GM18520 (cell line): ENCODE measurements around the gene CD81.
"Not testable (repeated sequence)": the region's sequence is repeated elsewhere in the genome, so short reads cannot be mapped to it uniquely, and the experiment has no call there.

Experiments used
- ATAC-seq: cut with Tn5 transposase; IDR thresholded peaks from one replicate; pipeline ENCODE4 v1.9.1; 2021; ENCODE audit not compliant: unreplicated experiment

The CD81 gene

DNA sequence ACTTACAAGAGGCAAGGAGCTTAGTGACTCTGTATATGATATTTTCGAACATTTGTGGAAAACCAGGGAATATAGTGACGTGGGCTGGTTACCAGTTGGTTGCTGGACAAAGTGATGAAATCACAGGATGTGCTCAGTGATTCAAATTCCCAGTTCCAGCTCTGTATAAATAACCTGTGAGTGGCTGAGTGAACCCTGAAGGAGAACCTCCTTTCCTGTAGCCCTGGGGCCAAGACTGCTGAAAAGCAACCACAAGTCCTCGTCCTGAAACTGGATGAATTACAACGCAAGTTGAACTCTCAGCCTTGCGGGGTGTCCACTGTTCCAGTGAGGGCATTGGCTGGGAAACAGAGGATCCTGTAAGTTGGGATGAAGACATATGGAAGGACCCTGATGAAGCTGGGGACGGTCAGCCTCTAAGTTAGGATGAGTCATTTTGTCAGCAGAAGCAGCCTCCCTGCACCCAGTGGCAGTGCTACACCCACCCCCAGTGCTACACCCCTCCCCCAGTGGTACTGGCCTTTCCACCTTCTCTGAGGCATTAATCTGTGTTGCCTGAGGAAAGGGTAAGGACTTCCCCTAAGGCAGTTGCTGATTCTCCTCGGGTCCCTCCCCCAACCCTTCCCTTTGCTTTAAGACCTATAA, 22.0 kb upstream of the CD81 start:
- ATAC-seq, result no peak

DNA sequence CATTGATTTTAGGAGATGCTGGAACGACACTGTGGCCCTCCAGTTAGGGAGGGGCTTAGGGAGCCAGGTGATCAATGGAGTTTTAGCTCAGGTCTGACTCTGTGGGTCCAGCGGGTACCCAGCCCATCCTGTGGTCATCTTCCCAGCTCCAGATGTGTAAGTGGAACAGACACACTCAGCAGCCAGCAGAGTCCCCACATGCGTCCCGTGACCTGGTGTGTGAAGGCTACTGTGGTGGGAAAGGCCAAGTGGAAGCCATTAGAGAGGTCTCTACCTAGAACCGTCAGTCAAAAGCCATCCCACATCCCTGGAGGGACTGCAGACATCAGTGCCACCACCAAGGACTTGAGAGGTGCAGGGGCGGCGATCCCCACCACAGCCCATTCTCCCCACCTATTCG, 19.9 kb upstream of the CD81 start:
- ATAC-seq, result no peak

DNA sequence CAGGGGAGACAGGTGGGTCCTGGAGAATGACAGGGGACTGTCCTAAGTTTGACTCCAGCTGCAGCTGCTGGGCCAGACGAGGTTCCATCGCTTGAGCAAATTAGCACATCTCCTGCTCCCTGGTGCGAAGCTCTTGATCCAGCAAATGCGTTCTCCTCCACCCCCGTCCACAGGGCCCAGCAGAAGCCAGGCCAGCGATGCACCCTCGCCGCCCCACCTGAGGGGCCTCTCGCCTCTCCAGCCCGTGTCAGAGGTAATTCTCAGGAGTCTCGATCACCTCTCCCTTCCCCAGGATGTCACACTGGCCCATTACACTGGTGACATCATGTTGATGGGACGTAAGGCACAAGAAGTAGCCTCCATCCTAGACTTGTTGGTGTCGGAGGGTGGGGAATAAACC, 19.5 kb upstream of the CD81 start:
- not testable (repeated sequence) for ATAC-seq

DNA sequence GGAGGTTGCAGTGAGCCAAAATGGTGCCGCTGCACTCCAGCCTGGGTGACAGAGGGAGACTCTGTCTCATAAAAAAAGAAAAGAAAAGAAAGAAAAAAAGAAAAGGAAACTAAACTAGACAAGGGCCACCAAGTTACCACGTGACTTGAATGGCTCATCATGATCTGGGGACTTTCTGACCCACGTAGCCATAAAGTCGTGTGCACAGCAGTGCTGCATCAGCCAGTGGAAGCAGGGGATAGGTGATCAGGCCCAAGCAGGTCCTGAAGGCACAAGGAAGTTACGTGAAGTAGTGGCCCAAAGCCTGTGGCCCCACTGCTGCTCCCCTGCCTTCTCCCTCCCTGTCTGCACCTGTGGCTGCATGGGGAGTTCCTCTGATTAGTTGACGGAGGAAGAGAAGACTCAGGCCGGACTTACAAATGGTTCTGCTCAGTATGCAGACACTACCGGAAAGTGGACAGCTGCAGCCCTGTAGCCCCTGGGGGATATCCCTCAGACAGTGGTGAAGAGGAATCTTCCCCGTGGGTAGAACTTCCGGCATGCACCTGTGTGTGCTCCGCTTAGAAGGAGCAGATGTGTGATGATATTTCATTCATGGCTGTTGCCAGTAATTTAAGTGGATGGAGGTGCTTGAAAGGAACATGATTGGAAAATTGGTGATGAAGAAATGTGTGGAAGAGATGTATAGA, 18.2 kb upstream of the CD81 start:
- no peak for ATAC-seq

DNA sequence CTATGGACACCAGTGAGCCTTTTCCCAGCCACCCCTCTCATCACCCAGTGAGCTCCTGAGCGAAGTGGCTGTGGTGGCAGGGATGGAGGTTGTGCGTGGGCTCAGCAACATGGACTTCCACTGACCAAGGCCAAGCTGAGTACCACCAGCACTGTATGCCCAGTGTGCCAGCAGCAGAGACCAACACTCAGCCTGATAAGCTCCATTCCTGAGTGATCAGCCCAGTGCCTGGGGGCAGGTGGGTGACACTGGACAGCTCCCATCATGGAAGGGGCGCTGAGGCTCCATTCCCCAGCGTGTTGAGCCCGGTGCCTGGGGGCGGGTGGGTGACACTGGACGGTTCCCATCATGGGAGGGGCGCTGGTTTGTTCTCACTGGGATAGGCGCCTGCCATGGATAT, 17.6 kb upstream of the CD81 start:
- no peak for ATAC-seq

DNA sequence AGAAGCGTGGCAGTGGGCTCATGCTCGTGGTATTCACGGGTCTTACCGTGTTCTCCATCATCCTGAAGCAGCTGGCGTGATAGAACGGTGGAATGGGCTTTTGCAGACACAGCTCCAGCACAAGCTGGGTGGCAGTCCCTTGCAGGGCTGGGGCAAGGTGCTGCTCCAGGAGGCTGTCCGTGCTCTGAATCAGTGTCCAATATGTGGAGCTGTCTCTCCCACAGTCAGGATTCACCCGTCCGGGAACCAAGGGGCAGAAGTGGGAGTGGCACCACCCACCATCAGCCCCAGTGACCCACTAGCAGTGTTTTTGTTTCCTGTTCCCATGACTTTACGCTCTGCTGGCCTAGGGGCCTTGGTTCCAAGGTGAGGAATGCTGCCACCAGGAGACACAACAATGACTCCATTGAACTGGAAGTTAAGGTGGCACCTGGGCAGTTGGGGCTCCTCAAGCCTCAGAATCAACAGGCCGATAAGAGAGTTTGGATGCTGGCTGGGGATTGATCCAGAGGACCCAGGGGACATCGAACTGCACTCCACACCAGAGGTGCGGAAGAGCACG, 16.9 kb upstream of the CD81 start:
- ATAC-seq, result no peak

DNA sequence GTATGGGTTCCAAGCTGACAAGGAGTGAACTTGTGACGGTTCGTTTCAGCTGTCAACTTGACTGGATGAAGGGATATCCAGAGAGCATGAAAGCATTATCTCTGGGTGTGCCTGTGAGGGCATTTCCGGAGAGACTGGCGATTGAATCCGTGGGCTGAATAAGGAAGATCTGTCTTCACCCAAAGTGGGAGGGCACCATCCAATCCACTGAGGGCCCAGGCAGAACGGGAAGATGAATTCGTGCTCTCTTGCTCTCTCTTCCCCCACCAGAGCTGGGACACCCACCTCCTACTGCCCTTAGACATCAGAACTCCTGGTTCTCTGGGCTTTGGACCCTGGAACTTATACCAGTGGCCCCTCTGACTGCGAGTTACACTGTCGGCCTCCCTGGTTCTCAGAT, 15.5 kb upstream of the CD81 start:
- ATAC-seq, result no peak

DNA sequence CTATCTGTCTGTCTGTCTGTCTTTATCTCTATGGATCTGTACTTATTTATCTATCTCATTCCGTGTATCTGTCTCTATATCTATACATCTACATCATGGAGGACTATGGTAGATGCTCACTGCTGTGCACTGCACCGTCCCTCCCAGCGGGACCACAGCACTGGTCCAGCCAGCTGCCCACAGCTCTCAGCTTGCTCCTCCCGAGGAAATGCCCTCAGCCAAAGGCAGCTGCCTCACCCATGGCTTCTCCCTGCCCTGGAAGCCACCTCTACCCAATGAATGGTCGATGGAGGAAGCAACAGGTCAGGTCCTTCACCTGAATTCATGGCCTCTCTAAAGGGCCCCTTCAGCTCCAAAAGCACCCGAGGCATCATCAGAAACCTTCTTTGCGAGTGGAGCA, 14.7 kb upstream of the CD81 start:
- ATAC-seq, result no peak

DNA sequence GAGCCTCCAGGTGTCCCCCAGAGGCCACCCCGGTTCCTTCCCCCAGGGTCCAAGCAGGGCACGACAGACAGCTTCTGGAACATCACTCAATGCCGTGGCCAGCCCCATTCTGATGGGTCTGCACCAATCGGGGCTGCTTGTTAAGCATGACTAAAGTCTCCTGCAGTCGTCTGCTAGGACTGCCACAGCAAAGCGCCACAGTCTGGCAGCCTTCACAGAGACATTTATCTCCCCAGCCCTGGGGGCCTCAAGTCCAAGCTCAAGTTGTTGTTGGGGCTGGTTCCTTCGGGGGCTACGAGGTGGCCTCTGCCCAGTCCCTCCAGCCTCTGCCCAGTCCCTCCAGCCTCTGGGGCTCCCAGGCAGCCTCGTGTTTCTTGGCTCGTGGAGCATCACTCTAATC, 14.0 kb upstream of the CD81 start:
- no peak for ATAC-seq

DNA sequence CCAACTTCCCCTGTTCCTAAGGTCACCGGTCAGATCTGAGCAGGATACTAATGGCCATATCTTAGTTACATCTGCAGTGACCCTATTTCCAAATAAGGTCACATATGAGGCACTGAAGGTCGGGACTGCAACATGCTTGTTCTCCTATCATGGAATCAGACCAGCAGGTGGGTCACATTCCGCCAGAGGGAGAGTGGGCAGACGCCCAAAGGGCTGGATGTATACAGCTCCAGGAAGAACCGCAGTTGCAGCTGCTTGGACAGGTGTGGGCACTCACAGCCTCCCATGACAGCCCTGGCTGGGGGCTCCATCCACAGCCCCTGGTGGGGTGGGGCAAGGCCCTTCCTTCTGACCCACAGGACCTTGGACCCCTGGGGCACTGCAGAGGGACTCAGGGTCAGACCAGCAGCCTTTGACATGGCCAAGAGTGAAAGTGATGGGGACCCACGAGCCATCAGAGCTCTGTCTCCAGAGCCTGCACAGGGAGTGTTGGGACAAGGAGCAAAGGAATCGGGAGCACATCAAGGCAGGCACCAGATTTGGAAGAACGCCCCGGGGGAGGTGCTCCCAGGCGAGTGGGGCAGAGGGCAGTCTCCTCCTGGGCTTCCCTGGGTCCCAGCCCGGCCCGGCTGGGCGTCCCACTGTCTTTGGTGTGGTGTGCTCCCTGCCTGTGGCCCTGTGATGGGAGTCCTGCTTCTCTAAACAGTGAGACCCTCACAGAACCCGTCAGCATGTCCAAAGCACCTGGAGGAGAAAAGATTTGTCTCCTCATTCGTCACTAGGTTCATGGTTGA, 13.3 kb upstream of the CD81 start:
- no peak for ATAC-seq

DNA sequence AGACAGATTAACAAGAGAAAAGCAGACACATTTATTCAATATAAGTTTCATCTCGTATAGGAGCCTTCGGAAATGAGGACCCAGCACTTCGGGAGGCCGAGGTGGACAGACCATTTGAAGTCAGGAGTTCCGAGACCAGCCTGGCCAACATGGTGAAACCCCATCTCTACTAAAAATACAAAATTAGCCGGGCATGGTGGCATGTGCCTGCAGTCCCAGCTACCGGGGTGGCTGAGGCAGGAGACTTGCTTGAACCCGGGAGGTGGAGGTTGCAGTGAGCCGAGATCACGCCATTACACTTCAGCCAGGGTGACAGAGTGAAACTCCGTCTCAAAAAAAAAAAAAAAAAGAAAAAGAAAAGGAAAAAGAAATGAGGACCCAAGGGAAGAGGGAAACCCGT, 12.7 kb upstream of the CD81 start:
- not testable (repeated sequence) for ATAC-seq

DNA sequence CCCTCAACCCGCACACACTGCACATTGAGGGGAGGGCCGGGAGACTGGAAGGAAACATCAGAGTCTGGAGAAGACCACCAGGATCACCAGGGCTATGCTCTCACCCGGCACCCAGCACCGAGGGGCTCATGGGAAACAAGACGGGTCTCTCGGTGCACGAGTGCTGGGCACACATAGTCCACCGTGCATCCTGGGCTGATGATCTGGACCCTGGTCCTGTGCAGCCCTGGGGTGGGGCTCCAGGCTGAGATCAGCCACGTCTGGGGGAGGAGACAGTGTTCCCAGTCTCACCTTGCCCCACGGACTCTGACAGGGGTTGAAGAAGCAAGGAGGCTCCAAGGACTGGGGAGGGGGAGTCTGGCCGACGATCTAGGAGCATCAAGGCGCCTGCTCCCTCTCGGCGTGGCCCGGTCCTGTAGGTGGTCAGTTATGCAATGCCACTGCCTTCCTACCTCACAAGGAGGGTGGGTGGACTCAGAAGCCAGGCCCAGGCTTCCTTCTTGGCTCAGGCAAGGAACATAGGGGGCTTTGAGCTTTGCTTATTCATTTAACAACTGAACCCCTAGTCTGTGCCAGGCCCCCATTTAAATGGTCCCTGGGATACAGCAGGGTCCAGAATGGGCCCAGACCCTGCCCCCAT, 11.4 kb upstream of the CD81 start:
- ATAC-seq, result no peak

DNA sequence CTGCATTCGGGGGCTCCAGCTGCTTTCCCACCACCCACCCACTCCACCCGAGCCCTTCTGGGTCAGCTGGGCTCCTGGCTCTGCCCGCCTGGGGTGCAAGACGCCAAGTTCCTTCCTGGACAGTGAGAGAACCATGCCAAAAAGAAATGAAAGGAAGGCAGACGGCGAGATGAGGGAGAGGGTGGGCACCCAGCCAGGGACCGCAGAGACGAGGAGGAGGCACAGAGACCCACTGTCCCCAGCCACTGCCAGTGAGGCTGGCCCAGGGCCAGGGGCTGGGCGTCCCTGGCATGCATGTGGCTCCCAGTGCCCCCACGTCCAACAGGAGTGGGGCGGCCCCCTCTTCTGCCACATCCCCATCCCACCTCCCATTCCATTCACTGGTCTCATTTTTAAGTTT, 10.8 kb upstream of the CD81 start:
- ATAC-seq, result no peak

DNA sequence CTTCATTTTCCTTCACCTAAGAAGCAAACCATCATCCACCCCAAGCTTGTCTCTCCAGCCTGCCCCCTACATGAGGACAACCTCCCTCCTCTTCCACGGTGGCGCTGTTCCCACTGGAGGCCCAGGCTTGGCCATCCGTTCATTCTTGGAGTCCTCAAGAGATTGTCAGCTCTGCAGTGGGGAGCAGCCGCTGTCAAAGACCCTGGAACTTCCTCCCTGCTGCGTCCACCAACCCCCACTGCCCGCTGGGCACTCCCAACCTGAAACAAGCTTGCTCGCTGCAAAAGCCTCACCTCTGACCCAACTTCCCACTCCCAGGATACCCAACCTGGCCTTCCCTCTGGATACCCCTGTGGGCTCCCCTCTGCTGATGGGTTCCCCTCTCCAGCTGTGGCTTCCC, 10.4 kb upstream of the CD81 start:
- ATAC-seq, result no peak

DNA sequence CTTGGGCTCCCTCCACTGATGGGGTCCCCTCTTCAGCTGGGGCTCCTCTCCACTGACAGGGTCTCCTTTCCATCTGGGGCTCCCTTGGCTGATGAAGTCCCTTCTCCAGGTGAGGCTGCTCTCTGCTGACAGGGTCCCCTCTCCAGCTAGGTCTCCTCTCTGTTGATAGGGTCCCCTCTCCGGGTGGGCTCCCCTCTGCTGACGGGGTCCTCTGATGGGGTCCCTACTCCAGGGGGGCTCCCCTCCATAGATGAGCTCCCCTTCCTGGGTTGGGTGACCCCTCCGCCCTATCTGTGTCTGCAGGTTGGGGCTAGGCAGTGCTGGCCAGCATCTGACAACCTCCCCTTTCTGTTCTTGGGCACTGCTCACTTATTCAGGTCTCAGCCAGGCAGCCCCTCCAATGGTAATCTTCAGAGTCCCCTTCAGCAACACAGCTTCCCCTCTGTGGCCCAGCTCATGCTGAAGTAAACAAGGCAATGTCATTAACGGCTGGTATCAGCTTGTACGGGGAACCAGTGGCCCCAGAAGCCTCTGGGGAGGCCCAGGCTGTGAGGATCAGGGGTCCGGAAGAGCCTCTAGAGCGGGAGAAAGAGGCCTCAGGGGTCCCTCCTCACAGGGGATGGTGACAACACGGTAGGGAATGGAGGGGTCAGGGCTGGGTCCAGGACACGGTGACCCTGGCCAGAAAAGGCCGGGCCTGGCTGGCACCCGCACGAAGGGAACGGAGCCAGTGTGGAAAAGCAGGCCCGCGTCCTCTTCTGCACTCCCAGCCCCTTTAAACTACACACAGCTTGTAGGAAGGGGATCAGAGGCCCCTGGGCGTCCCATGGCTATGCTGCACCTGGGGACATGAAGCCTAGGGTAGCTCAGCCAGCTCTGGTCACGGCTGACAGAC, 9.6 kb upstream of the CD81 start:
- no peak for ATAC-seq

DNA sequence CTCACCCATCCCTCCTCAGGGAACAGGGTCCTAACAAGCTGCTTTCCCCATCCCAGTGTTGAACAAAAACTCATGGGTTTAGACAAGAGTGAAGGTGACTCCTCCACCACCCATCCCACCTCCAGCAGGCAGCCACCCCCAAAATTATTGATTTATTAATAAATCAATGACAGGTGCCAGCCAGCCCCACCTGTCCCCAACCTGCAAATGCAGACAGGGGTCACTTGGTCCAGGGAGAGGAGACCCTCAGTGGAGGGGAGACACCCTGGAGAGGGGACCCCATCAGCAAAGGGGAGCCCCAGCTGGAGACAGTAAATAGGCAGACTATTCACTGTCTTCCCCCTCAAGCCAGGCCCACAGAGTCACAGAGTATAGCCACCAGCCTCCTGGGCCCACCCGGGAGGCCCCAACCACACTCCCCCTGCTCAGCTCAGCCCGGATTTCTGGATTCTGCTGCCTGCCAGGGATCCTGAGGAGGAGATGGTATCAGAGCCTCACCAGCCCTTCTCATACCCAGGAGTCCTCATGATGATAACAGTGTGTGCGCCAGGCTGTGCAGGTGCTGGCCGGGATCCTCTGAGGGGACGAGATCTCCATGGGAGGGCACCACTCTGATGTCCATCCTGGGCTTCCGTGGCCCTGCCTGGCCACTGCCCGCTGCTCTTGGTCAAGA, 8.8 kb upstream of the CD81 start:
- ATAC-seq, result no peak

DNA sequence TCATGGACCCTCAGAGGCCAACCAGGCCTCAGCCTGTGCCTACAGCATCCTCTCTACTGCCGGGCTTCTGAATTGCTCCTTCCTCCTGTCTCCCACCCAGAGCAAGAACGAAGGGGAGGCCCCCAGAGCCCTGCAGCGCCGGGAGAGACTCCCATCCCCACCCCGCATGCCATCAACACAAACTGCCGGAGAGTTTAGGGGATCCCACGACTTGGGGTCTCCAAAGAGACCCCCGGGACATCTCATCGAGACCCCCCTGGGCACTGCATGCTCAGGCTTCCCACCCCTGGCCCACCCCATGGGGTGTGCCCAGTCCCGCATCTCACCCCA, 8.3 kb upstream of the CD81 start:
- ATAC-seq, result no peak

DNA sequence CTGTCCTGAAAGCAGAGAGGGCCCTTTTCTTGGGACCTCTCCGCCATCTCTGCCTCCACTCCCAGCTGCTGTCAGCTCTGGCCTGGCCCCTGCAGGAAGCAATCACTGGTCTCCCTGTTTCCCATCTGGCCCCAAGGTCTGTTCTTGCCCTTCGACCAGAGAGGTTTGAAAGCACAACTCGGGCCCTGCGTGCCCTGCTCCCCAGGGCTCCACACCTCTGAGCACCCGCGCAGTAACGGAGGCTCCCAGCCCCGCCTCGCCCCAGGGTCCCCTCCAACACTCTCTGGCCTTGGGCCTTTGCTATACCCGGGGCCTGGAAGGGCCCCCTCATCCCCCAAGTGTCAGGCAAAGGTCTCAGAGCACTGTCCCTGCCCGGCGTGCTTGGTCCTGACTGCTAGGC, 7.8 kb upstream of the CD81 start:
- no peak for ATAC-seq

DNA sequence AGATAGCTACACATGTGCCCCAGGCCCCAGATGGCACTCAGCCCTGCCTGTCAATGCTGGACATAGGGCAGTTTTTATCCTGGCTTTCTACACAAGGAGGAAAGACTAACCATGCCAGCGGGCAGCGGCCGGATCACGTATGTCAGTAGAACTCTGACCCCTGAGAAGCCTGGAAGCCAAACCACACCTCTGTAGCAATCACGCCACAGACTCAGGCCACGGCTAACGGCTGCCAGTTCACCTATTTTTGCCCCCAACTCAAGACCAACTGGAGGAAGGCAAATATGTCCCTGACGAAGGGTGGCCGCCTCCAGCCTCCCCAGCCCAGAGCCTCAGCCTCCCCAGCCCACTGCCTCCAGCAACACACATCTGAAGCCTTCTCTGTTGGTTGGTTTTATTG, 7.2 kb upstream of the CD81 start:
- no peak for ATAC-seq
